Thyroid gland (tissue), 4 donors: ENCODE data around the gene SPC25.

Experiments used
- CTCF ChIP-seq, 6 experiments: fragments of 200-600 bp in 3 of 6; fragments of 450-650 bp in 3 of 6; sonication (generic) in 3 of 6; IDR thresholded peaks; one replicate each; pipeline ENCODE4 v1.5.1; 2016 to 2019; ENCODE audit warnings: antibody characterized with exemption in 6 of 6, mild to moderate bottlenecking in 2 of 6, inconsistent platforms in 1 of 6, moderate library complexity in 1 of 6
- POLR2A ChIP-seq, 2 donors: fragments of 450-650 bp; IDR thresholded peaks; one replicate each; pipeline ENCODE4 v1.6.1; 2017; ENCODE audit warnings: antibody characterized with exemption in 2 of 2, mild to moderate bottlenecking in 2 of 2, moderate library complexity in 1 of 2

DNA sequence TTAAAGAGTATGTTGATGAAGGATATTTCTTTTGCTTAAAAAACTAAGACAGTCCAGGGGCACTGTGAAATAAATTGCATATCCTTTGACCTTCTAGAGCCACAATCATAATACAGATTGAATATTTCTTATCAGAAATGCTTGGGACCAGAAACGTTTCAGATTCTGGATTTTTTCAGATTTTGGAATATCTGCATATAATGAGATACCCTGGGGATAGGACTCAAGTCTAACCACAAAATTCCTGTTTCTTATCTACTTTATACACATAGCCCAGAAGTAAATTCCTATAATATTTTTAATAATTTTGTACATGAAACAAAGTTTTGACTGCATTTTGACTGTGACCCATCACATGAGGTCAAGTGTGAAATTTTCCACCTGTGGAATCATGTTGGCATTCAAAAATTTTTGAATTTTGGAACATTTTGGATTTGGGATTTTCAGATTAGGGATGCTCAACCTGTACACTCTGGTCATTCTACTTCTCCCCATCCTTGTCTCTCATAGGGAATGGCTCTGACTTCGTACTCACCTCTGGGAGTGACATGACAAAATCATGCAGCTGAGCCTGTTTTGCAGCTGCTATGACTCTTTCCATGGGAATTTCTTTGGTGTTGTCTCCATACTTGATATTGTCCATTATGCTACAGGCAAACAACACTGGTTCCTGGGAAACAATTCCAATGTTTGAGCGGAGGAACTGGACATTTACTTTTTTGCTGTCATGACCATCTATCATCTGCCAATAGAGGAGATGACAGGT is 36.6 kb upstream of the SPC25 start:
- TF ChIP-seq CTCF (IDR thresholded peaks at IDR 0.05) (no peak), POLR2A (IDR thresholded peaks at IDR 0.05) (no peak)
